Measurements from ENCODE around the gene CARNS1.
A peak's percentile ranks its signal among the peaks of the same experiment; 100 is the strongest.
"Not testable (repeated sequence)": the region's sequence is repeated elsewhere in the genome, so short reads cannot be mapped to it uniquely, and the experiment has no call there.

The CARNS1 gene

GRCh38 chr11:67409261-67409666 lies 6.2 kb upstream of the CARNS1 start:
- no peak for DNase-seq (ENCODE audit: low read depth in 2 of 2)

GRCh38 chr11:67409781-67410368 lies 5.6 kb upstream of the CARNS1 start:
- DNase-seq (ENCODE audit: low read depth in 2 of 2): no peak

GRCh38 chr11:67410369-67410831 lies 5.1 kb upstream of the CARNS1 start:
- DNase-seq (ENCODE audit: low read depth in 2 of 2): no peak

- no peak for DNase-seq (ENCODE audit: low read depth in 2 of 2)
Observed at GRCh38 chr11:67410984-67411784, 4.3 kb upstream of the CARNS1 start.

GRCh38 chr11:67411785-67412152 lies 3.7 kb upstream of the CARNS1 start:
- no peak for DNase-seq (ENCODE audit: low read depth in 2 of 2)

DNA sequence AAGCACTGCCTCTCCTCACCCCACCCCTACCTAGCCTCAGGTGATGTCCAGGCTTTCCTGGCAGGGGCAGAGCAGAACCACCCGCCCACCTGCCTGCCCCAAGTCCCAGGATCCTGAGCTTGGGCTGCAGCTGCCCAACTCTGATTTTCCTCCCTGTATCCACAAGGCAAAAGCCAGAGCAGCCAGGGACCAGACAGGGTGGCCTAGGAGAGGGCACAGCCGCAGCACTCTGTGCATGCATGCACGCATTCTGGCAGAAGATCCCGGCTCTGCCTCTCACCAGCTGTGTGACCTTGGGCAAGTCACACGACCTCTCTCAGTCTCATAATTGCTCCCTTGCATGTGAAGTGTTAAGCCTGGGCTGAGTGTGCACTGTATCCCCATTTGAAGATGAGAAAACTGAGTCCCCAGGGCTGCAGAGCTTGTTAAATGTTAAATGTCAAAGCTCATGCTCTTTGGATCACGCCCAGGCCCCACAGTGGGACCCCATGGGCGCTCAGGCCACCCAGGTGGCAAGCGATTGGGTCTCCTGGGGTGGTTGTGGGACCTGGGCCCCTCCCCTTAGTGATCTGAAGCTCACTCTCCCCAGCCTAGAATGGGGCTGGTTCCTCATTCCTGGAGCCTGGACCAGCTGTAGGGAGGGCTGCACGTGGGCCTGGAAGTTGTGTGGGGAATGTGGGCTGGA lies 2.8 kb upstream of the CARNS1 start:
- DNase-seq (ENCODE audit: low read depth in 2 of 2): no peak

GRCh38 chr11:67413266-67413849 lies 2.1 kb upstream of the CARNS1 start:
- DNase-seq (ENCODE audit: low read depth in 2 of 2): no peak

DNA sequence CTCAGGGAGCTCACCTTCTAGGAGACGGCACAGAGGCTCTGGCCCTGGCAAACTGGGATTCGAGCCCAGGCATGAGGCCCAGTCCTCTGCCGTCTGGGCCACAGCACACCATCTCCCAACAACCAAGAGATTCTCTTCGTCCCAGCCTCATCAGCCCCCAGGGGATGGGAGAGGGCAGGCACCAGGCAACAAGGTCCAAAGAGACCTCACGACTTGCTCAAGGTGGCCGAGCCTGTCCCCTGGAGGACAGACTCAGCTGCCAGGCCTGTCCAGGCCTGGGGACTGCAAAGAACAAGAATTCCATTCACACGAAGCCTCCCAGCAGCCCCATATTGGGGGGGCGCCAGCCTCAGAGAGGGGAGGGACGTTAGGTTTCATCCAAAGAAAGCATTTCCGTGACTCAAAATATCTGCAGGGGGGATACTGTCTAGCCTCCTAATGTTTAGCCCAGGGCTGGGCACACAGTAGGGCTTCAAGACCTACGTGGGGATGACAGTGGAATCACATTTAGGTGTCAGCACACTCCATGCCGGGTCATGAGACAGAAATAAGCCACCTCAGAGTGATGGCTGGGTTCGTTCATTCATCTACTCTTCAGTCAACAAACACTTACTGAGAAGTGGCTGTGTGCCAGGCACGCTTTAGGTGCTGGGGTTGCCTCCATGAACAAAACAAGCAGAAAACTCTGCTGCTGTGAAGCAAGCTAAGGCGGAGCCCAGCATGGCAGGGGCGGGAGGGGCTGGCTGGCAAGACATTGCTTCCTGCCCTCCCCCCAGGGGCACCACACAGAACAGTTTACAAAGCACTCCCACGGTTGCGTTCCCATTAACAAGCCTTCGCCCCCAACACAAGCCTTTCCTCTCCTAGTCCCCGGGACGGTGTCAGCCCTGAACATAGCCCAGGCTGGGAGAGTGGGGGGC lies 1.2 kb downstream of the CARNS1 start:
- DNase-seq (ENCODE audit: low read depth in 2 of 2): peak in 1 of 2 donors; percentile 65

DNA sequence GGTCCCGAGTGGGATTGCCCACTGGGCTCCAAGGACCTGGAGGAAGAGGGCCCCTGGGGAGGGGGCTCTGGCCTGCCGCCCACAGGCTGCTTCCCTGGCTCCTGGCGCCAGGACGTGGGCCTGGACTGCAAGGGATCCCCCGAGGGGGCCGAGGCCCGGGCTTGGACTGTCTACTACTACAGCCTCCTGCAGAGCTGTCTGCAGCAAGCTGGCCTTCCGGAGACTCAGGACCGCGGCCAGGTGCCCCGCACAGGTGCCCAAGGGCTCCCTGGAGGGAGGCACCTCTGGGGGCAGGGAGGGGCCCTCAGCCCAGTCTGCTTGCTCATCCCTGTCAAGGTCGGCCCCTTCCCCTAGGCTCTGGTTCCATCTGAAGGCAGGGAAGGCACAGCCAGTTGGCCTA lies 1.9 kb downstream of the CARNS1 start:
- DNase-seq (ENCODE audit: low read depth in 2 of 2): no peak

GRCh38 chr11:67418476-67419281 lies 3.2 kb downstream of the CARNS1 start:
- DNase-seq (ENCODE audit: low read depth in 2 of 2): no peak

DNA sequence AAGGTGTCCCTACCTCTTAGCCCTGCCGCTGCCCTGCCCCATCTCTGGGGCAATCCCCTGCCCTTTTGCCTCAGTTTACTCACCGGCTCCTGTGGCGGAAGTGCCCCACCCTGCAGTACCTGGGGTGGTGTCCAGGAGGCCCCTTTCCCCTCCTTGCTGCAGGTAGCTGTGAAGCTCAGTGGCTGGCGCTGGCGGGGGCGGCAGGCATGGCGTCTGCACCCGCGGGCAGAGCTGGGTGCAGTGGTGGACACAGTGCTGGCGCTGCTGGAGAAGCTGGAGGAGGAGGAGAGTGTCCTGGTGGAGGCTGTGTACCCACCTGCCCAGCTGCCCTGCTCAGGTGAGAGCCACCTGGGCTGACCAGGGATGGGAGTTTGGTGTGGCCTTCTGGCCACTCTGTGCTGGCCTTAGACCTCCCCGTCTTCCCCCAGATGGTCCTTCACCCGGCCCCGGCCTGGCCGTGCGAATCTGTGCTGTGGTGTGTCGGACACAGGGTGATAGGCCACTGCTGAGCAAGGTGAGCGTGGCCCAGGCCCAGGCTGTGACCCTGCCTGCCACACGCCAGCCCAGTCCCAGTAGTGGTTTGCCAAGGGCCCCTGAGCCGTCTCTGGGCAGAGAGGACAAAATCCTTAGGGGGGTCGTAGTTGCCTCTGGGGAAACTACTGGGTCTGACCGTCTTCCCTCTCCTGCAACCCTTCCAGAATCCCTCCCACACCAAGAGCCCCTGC lies 4.0 kb downstream of the CARNS1 start:
- no peak for DNase-seq (ENCODE audit: low read depth in 2 of 2)

GRCh38 chr11:67420147-67420645 lies 4.7 kb downstream of the CARNS1 start:
- DNase-seq (ENCODE audit: low read depth in 2 of 2): no peak

- DNase-seq (ENCODE audit: low read depth in 2 of 2): peak; percentile 99 to 100
Observed at GRCh38 chr11:67420646-67421429, 5.4 kb downstream of the CARNS1 start.

DNA sequence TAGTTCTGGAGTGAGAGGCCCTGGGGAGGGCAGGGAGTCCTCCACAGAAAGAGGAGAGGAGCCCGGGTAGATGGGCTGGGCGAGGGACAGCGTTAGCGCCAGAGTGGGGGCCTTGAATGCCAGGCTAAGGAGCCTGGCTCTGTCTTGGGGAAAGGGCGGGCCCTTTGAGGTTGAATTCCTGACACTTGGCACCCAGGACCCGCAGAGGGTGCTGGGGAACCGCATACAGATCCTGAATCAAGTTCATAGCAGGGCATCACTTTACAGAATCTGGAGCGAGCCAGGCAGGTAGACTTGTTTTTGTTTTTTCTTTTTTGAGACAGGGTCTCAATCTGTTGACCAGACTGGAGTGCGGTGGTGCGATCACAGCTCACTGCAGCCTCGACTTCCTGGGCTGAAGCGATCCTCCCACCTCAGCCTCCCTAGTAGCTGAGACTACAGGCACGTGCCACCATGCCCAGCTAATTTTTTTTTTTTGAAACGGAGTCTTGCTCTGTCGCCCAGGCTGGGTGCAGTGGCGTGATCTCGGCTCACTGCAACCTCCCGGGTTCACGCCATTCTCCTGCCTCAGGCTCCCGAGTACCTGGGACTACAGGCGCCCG lies 6.1 kb downstream of the CARNS1 start:
- DNase-seq (ENCODE audit: low read depth in 2 of 2): no peak

DNA sequence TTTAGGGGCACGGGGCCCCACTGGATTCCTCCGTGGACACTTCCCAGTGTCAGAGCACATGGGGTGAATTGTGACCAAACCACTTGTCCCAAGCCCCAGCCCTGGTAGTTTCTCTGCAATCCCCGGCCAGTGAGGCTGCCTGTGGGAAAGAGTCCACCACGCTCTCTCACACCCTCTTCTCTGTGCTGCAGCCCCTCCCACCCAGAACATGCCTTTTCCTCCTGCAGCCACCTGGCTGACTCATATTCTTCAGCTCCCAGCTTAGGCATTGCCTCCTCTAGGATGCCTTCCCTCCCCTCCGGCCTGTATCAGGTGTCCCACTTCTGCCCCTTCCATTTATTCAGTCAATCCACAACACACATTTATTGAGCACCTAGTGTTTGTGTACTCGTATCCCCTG lies 7.4 kb downstream of the CARNS1 start:
- no peak for DNase-seq (ENCODE audit: low read depth in 2 of 2)

- DNase-seq (ENCODE audit: low read depth in 2 of 2): no peak
Observed at GRCh38 chr11:67423466-67423865, 8.0 kb downstream of the CARNS1 start.

DNA sequence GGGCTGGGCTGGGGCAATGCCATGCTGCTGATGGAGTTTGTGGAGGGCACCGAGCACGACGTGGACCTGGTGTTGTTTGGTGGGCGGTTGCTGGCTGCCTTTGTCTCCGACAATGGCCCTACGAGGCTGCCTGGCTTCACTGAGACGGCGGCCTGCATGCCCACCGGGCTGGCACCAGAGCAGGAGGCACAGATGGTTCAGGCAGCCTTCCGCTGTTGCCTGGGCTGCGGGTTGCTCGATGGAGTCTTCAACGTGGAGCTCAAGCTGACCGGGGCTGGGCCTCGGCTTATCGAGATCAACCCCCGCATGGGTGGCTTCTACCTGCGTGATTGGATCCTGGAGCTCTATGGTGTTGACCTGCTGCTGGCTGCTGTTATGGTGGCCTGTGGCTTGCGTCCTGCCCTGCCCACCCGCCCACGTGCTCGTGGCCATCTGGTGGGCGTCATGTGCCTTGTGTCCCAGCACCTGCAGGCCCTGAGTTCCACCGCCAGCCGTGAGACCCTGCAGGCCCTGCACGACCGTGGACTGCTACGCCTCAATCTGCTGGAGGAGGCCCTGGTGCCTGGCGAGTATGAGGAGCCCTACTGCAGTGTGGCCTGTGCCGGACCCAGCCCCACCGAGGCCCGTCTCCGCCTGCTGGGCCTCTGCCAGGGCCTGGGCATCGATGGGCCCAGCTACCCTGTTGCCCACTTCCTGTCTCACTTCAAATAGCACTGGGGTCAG lies 8.6 kb downstream of the CARNS1 start:
- DNase-seq (ENCODE audit: low read depth in 2 of 2): no peak

DNA sequence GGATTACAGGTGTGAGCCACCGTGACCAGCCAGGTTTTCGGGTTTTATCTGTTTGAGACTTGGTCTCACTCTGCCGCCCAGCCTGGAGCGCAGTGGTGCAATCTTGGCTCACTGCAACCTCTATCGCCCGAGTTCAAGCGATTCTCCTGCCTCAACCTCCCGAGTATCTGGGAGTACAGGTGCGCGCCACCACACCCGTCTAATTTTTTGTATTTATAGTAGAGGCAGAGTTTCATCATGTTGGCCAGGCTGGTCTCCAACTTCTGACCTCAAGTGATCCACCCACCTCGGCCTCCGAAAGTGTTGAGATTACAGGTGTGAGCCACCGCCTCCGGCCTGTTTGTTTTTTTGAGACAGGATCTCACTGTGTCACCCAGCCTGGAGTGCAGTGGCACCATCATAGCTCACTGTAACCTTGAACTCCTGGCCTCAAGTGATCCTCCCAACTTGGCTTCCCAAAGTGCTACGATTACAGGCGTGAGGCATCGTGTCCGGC lies 11.9 kb downstream of the CARNS1 start:
- not testable (repeated sequence) for DNase-seq (ENCODE audit: low read depth in 2 of 2)
